K562 (cell line): ENCODE measurements around the gene LAMA5. TPM values are rescaled to one million over a fixed set of nuclear protein-coding genes. Genes with fewer than 3 reads are reported as not detected.

Experiments
- ATAC-seq: fragments of 200-7000 bp; cut with Tn5 transposase; 3 replicates; pipeline ENCODE4 v1.9.1; 2020; ENCODE audit warnings: moderate library complexity
- BruUV-seq: library from RNA; stranded (reverse); fragments of 400-500 nt; replicated peaks from 2 replicates; lab custom pipeline; 2021; lab: Mats Ljungman, UMichigan
- CTCF ChIA-PET: fragments of 300-600 bp; formaldehyde crosslinking; extraction: SDS; loops from one replicate; lab custom pipeline; 2021; ENCODE audit warnings: low intra/inter-chr PET ratio; lab: Yijun Ruan, JAX
- POLR2A ChIA-PET: fragments of 300-600, 350-650 bp; sonication (Branson Sonifier 250); formaldehyde crosslinking; extraction: SDS; loops from one replicate; lab custom pipeline; 2021; ENCODE audit warnings: antibody characterized with exemption, inconsistent platforms; lab: Yijun Ruan, JAX
- DNase-seq, 4 experiments: peaks; one replicate each; pipeline versions ENCODE4 v3.0.0 to v3.0.0-alpha.2; 2011 to 2018; ENCODE audit warnings: low spot score in 3 of 4, mixed read lengths in 3 of 4; ENCODE audit errors: extremely low read depth in 1 of 4
- FAIRE-seq: peaks from 2 replicates; lab custom pipeline; 2011; peaks lifted over from hg19 to GRCh38; lab: Jason Lieb, UNC
- H2AFZ ChIP-seq: 2 replicates; pipeline ENCODE4 v1.6.0; 2011; ENCODE audit warnings: low read depth, low read length, control low read depth, inconsistent platforms
- H3K27ac ChIP-seq: fragments of 200-600 bp; 3 replicates; pipeline ENCODE4 v1.8.0; 2011; ENCODE audit warnings: low read depth, mild to moderate bottlenecking, control low read depth, inconsistent platforms, low read length, moderate library complexity, mixed read lengths; ENCODE audit errors: extremely low read depth
- H3K27me3 ChIP-seq, 2 experiments: fragments of 300-600 bp in 1 of 2; 2 replicates in 1 of 2; 3 replicates in 1 of 2; pipeline versions ENCODE4 v1.6.0 to v1.8.0; 2011; ENCODE audit warnings: inconsistent platforms in 2 of 2, low read length in 2 of 2, mild to moderate bottlenecking in 1 of 2, mixed read lengths in 1 of 2, moderate library complexity in 1 of 2; ENCODE audit not compliant: control insufficient read depth in 2 of 2, insufficient read depth in 2 of 2
- H3K36me3 ChIP-seq: fragments of 300-600 bp; 3 replicates; pipeline ENCODE4 v1.8.0; 2011; ENCODE audit warnings: mild to moderate bottlenecking, low read length, inconsistent platforms; ENCODE audit not compliant: control insufficient read depth, insufficient read depth
- H3K4me1 ChIP-seq, 2 experiments: fragments of 200-600 bp in 1 of 2; replicated peaks in 1 of 2; 2 replicates in 1 of 2; 3 replicates in 1 of 2; pipeline versions ENCODE4 v1.5.1 to v1.8.0; 2011; ENCODE audit warnings: inconsistent platforms in 2 of 2, low read length in 2 of 2, mild to moderate bottlenecking in 1 of 2, mixed read lengths in 1 of 2, moderate library complexity in 1 of 2; ENCODE audit not compliant: control insufficient read depth in 2 of 2, insufficient read depth in 2 of 2
- H3K4me2 ChIP-seq: 2 replicates; pipeline ENCODE4 v1.6.1; 2011; ENCODE audit warnings: low read length, control low read depth, inconsistent platforms, mixed read lengths; ENCODE audit not compliant: insufficient read depth
- H3K4me3 ChIP-seq: fragments of 200-600 bp; sonication (generic), shearing (Covaris generic); 2 replicates; pipeline ENCODE4 v1.5.1; 2016; ENCODE audit warnings: control low read depth, inconsistent platforms
- H3K79me2 ChIP-seq: fragments of 200-600 bp; 3 replicates; pipeline ENCODE4 v1.8.0; 2011; ENCODE audit warnings: low read length, inconsistent platforms; ENCODE audit not compliant: control insufficient read depth, insufficient read depth
- H3K9ac ChIP-seq, 2 experiments: 2 replicates each; pipeline versions ENCODE4 v1.6.0 to v1.6.1; 2011; ENCODE audit warnings: low read depth in 2 of 2, low read length in 2 of 2, control low read depth in 1 of 2, inconsistent platforms in 1 of 2, mild to moderate bottlenecking in 1 of 2, mixed read lengths in 1 of 2; ENCODE audit not compliant: insufficient read depth in 1 of 2
- H3K9me1 ChIP-seq: one replicate; pipeline ENCODE4 v1.6.0; 2011; ENCODE audit warnings: inconsistent platforms, mild to moderate bottlenecking, low read length, moderate library complexity; ENCODE audit not compliant: control insufficient read depth, insufficient read depth
- H3K9me3 ChIP-seq: replicated peaks from 2 replicates; pipeline ENCODE4 v1.5.1; 2011; ENCODE audit warnings: low read depth, low read length, inconsistent platforms; ENCODE audit not compliant: control insufficient read depth, insufficient read depth
- H4K20me1 ChIP-seq: replicated peaks from 2 replicates; pipeline ENCODE4 v1.6.1; 2011; ENCODE audit warnings: low read length, inconsistent platforms, mixed read lengths; ENCODE audit not compliant: control insufficient read depth, insufficient read depth
- POLR2G ChIP-seq: fragments of 200-400 bp; formaldehyde crosslinking; IDR thresholded peaks from 2 replicates; pipeline ENCODE4 v1.6.1; 2017; ENCODE audit warnings: low read depth, mild to moderate bottlenecking, antibody characterized with exemption, low read length, moderate library complexity
- WGBS: fragments of 100-300 bp; shearing (Covaris generic); methylation state at CpG from one replicate; pipeline ENCODE4 v1.1.6; 2016; ENCODE audit warnings: low coverage, mixed read lengths; ENCODE audit not compliant: insufficient coverage; ENCODE audit errors: missing lambda C conversion rate; 5-methylcytosine and 5-hydroxymethylcytosine counted together
- in situ Hi-C: fragments of 300-500 bp; cut with MboI; formaldehyde crosslinking; loops from 4 replicates; pipeline ENCODE4 v1.15.0; 2018; ENCODE audit warnings: inconsistent platforms, mixed read lengths
- intact Hi-C: fragments of 100-400 bp; cut with micrococcal nuclease; formaldehyde crosslinking; loops from 2 replicates; pipeline ENCODE4 v1.14.2; 2022
- polyA plus RNA-seq, 8 experiments: library from polyadenylated mRNA; depleted of rRNA in 4 of 8; stranded (reverse) in 5 of 8; unstranded in 3 of 8; fragments of >200 nt; fragmentation: Nextera tagmentation in 2 of 8; fragmentation: Illumina TruSeq in 1 of 8; extraction: Ambion mirVana in 2 of 8; extraction: Trizol in 1 of 8; gene quantifications; 2 replicates each; pipeline versions ENCODE4 v1.2.1 to v1.2.3, GENCODE V29; 2011 to 2014; ENCODE audit warnings: inconsistent platforms in 1 of 8, missing spikeins in 1 of 8
- total RNA-seq, 7 experiments: library from RNA; depleted of rRNA in 6 of 7; stranded (reverse); fragments of >200 nt in 6 of 7; fragmentation: Illumina TruSeq in 2 of 7; extraction: Trizol in 2 of 7; gene quantifications; 2 replicates each; pipeline versions ENCODE4 v1.2.1 to v1.2.3, GENCODE V29; 2011 to 2021; ENCODE audit warnings: low replicate concordance in 1 of 7
- TF ChIP-seq, protein P1 (sequence below): fragments of 450-650 bp; conservative IDR thresholded peaks from 2 replicates; pipeline ENCODE4 v1.6.1; 2016; ENCODE audit warnings: missing genetic modification characterization, low read depth, mild to moderate bottlenecking, missing compliant biosample characterization, moderate library complexity

LAMA5 gene
- total and polyA plus RNA-seq, 9 of the 15 experiments (the other 6 are each of a cell fraction or from before 2014, with no cell fraction given) = 0.31 to 101 (median 7.8) TPM

DNA sequence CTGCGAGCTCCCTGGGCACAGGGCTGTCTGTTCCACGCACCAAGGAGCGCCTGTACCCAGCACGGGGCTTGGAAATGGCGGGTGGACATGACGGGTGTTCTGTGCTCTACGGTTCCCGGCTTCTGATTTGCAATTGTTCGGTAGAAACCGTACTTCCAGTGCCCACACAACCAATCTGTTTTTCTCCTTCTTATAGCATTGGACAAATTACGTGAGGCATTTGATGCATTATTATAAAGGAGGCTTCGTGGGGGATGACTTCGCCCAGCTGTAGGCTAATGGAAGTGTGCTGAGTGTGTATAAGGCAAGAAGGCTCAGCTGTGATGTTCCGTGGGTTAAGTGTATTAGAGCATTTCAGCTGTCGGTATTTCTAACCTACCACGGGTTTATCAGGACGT, 10.0 kb upstream of the LAMA5 start:
- Histone ChIP-seq H3K9me3 (peaks cover 2% of the 10 kb centered on the region; the same call in 1 of the 2 replicates), H4K20me1 (no peaks in the 10 kb centered on the region), H3K36me3 (peaks cover 8% of the 10 kb centered on the region), H3K9me1 (no peaks in the 10 kb centered on the region), H3K27ac (no peak overlapping the region), H3K27me3 (no peaks in the 10 kb centered on the region), H3K79me2 (no peaks in the 10 kb centered on the region), H3K4me2 (no peak overlapping the region), H3K4me3 (no peak overlapping the region), H3K4me1 (peaks cover 0 to 67% of the 10 kb centered on the region in 2 experiments; a peak in 3 of 5 replicates), H3K9ac (peak overlapping the region in 1 of 2 experiments; percentile 74; a peak in 1 of 4 replicates), H2AFZ (no peak overlapping the region)
- ATAC-seq (no peak), FAIRE-seq (no peak), DNase-seq (no peak)
- intact Hi-C loops (no loop called here), in situ Hi-C loops (no loop called here)
- CTCF ChIA-PET = no interaction called here
- 73% methylated on average over 17 of the region's 17 CpGs for WGBS
- no TSS peak for BruUV-seq
- peak; percentile 3; the same call in 1 of the 2 replicates for TF ChIP-seq POLR2G
- TF ChIP-seq, protein P1, sequence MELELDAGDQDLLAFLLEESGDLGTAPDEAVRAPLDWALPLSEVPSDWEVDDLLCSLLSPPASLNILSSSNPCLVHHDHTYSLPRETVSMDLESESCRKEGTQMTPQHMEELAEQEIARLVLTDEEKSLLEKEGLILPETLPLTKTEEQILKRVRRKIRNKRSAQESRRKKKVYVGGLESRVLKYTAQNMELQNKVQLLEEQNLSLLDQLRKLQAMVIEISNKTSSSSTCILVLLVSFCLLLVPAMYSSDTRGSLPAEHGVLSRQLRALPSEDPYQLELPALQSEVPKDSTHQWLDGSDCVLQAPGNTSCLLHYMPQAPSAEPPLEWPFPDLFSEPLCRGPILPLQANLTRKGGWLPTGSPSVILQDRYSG (tag) = no peak
- POLR2A ChIA-PET = no interaction called here
